Left ventricle myocardium superior (tissue), 1 donor: ENCODE measurements around the gene STON1. TPM values are rescaled to one million over a fixed set of nuclear protein-coding genes. Genes with fewer than 3 reads are reported as not detected.
A peak's percentile ranks its signal among the peaks of the same experiment; 100 is the strongest.
"Not testable (repeated sequence)": the region's sequence is repeated elsewhere in the genome, so short reads cannot be mapped to it uniquely, and the experiment has no call there.

Experiments
- ATAC-seq: fragments of 200-7000 bp; cut with Tn5 transposase; one replicate; pipeline ENCODE4 v1.9.1; 2020; ENCODE audit warnings: mild to moderate bottlenecking, moderate library complexity
- DNase-seq: peaks from one replicate; pipeline ENCODE4 v3.0.0-alpha.2; 2020
- intact Hi-C: fragments of 100-400 bp; cut with micrococcal nuclease; formaldehyde crosslinking; loops from one replicate; pipeline ENCODE4 v1.11.0; 2022
- long read RNA-seq: library from polyadenylated mRNA; unstranded; transcript quantifications from one replicate; pipeline ENCODE4 v2.0.0, GENCODE V29; 2021
- total RNA-seq: library from RNA; stranded (reverse); fragmentation: NEBNext Ultra II Directional; extraction: Animal tissue kit (Norgen Biotek cat#: 25700); gene quantifications from one replicate; pipeline ENCODE4 v1.2.1, GENCODE V29; 2021
- donor health status: DM: no; HTN: yes; CAD: no; lungs with severe emphysema.

Gene STON1
- 6.7 TPM for total RNA-seq
- long read RNA-seq, partial matches to known transcripts: 2 of 2 reads
- long read RNA-seq, other reads (novel, unspliced or antisense): 0 of 2 reads

GRCh38 chr2:48530033-48530811 is at the start of gene STON1:
Gene STON1 (plus strand): TSS chr2:48530154. CDS start chr2:48580634, 50,480 bp downstream.
- peak; percentile 78 for ATAC-seq
- intact Hi-C loops: no loop called here
- peak; percentile 72 for DNase-seq

GRCh38 chr2:48480526-48480925 is 49.4 kb upstream of the STON1 start:
- intact Hi-C loops: no loop called here
- DNase-seq (no peak), ATAC-seq (no peak)

- intact Hi-C loops: no loop called here
- ATAC-seq: no peak
- no peak for DNase-seq
Observed at GRCh38 chr2:48482313-48482712, 47.6 kb upstream of the STON1 start.

- ATAC-seq: no peak
- intact Hi-C loops: no loop called here
- no peak for DNase-seq
Observed at GRCh38 chr2:48482769-48483168, 47.2 kb upstream of the STON1 start.

GRCh38 chr2:48483506-48483905 is 46.4 kb upstream of the STON1 start:
- intact Hi-C loops: no loop called here
- ATAC-seq: no peak

GRCh38 chr2:48483916-48484315 is 46.0 kb upstream of the STON1 start:
- ATAC-seq (no peak), DNase-seq (no peak)
- intact Hi-C loops: no loop called here

More at GRCh38 chr2:48483506-48483905, 46.4 kb upstream of the STON1 start:
- DNase-seq: no peak

- intact Hi-C loops: no loop called here
- ATAC-seq (no peak), DNase-seq (no peak)
Observed at GRCh38 chr2:48488545-48488944, 41.4 kb upstream of the STON1 start.

GRCh38 chr2:48496849-48497248 is 33.1 kb upstream of the STON1 start:
- no peak for ATAC-seq
- intact Hi-C loops: no loop called here

GRCh38 chr2:48504647-48505327 is 25.2 kb upstream of the STON1 start:
- intact Hi-C loops: no loop called here
- DNase-seq (no peak), ATAC-seq (no peak)

More at GRCh38 chr2:48496849-48497248, 33.1 kb upstream of the STON1 start:
- DNase-seq: no peak

GRCh38 chr2:48507111-48507510 is 22.8 kb upstream of the STON1 start:
- intact Hi-C loops: no loop called here
- ATAC-seq (no peak), DNase-seq (no peak)

GRCh38 chr2:48508461-48509124 is 21.4 kb upstream of the STON1 start:
- ATAC-seq (peak; percentile 45), DNase-seq (no peak)
- intact Hi-C loops: no loop called here

GRCh38 chr2:48510329-48510728 is 19.6 kb upstream of the STON1 start:
- DNase-seq (no peak), ATAC-seq (no peak)
- intact Hi-C loops: no loop called here

GRCh38 chr2:48511849-48512470 is 18.0 kb upstream of the STON1 start:
- DNase-seq (no peak), ATAC-seq (no peak)
- intact Hi-C loops: no loop called here

- intact Hi-C loops: no loop called here
Observed at GRCh38 chr2:48512571-48512970, 17.4 kb upstream of the STON1 start.

GRCh38 chr2:48514348-48515003 is 15.5 kb upstream of the STON1 start:
- no peak for DNase-seq
- intact Hi-C loops: no loop called here
- ATAC-seq: peak; percentile 48

More at GRCh38 chr2:48512571-48512970, 17.4 kb upstream of the STON1 start:
- no peak for ATAC-seq
- DNase-seq: no peak

- ATAC-seq: peak; percentile 94
- intact Hi-C loops: no loop called here
- no peak for DNase-seq
Observed at GRCh38 chr2:48515513-48515985, 14.4 kb upstream of the STON1 start.

- intact Hi-C loops: no loop called here
- ATAC-seq (no peak), DNase-seq (no peak)
Observed at GRCh38 chr2:48519593-48519992, 10.4 kb upstream of the STON1 start.

GRCh38 chr2:48524756-48525155 is 5.2 kb upstream of the STON1 start:
- DNase-seq, ATAC-seq, intact Hi-C loops: not testable (repeated sequence)
